ENCODE measurements around the gene CLSTN1. TPM values are rescaled to one million over a fixed set of nuclear protein-coding genes. Genes with fewer than 3 reads are reported as not detected.
"Not testable (repeated sequence)": the region's sequence is repeated elsewhere in the genome, so short reads cannot be mapped to it uniquely, and the experiment has no call there.

The CLSTN1 gene
- total RNA-seq, 1 donor from 2014 or later: 72.0 TPM

DNA sequence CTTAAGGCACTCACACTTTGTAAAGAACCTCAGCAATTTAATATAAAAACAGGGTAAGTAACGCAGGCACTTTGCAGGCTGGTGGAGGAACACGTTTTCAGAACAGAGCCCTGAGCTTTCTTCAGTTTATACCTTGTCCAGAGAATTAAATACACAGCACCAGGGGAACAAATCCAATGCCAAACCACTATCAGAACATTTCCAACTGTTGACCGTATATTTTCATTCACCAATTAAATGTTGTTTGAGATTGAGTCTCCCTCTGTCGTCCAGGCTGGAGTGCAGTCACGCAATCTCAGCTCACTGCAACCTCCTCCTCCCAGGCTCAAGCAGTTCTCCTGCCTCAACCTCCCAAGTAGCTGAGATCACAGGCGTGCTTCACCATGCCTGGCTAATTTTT, 29.7 kb downstream of the CLSTN1 start:
- no peak for DNase-seq

- DNase-seq: no peak
Observed at GRCh38 chr1:9793291-9793690, 30.5 kb downstream of the CLSTN1 start.

GRCh38 chr1:9792156-9793042, 31.4 kb downstream of the CLSTN1 start:
- DNase-seq: peak; percentile 18

- DNase-seq: not testable (repeated sequence)
Observed at GRCh38 chr1:9789700-9790099, 34.1 kb downstream of the CLSTN1 start.

GRCh38 chr1:9787702-9788101, 36.1 kb downstream of the CLSTN1 start:
- DNase-seq: no peak

DNA sequence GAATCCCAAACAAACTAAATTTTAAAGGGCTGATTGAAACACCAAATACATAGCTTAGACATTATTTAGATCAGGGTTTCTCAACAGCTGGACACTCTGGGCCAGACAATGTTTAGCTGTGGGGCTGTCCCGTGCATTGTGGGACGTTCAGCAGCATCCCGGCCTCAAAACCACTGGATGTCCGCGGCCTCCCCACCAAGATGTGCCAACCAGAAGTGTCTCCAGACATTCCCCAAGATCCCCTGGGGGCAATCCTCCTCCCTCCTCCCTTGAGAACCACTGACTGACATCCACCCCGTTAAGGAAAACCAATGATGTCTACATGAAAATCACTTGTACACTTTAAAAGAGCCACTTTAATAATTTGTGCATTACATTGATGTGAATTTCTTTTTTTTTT, 38.4 kb downstream of the CLSTN1 start:
- no peak for DNase-seq

GRCh38 chr1:9784508-9785133, 39.1 kb downstream of the CLSTN1 start:
- peak; percentile 86 for DNase-seq

- DNase-seq: no peak
Observed at GRCh38 chr1:9782897-9783296, 40.9 kb downstream of the CLSTN1 start.

DNA sequence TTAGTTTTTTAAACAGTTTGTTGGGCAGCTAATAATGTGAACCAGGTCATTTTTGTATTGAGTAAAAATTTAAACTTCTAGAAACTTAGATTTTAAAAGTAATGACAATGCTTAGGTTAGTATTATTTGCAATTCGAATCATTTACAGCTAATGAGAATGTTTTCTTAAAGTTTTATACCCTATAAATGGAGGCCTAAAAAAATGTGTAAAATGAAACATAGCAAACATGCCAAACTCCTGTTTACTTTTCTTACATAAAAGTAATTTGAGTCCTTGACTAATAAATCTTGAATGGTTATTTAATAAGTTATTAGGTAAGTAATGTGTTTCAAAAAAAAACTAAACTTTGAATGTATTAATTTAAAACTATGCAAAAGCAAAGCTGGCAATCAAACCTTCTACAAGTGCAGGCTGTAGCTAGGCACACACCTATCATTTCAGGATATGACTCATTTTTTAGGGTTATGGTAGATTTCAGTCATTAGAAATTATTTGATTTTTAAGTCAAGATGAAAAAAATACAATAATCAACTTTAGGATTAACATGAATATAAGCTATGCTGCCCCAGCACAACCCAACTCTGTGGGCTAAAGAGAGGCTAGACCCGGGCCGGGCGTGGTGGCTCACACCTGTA, 41.5 kb downstream of the CLSTN1 start:
- peak; percentile 21 for DNase-seq

DNA sequence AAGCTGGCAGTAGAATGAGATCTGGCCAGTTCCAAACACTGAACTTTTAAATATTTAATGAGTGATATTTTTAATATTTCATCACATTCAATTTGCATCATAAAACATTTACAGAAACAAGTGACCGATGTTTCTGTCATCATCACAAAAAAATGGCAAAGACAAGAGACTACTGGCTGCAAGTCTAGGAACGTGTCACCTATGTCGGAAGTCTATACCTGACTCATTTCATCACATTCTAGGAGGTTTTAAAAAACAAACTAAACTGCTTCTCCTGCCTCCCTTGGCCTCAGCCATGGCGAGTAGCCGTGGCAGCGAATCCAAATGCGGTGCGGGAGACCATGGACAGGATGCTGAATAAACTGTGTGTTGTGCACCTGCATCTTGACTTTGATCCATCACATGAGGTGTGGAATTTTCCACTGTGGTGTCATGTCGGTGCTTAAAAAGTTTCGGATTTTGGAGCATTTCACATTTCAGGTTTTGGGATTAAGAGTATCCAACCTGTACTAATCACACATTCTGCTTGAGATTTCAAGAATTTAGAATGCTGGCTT, 43.1 kb downstream of the CLSTN1 start:
- DNase-seq: no peak

GRCh38 chr1:9778905-9779304, 44.9 kb downstream of the CLSTN1 start:
- no peak for DNase-seq

DNA sequence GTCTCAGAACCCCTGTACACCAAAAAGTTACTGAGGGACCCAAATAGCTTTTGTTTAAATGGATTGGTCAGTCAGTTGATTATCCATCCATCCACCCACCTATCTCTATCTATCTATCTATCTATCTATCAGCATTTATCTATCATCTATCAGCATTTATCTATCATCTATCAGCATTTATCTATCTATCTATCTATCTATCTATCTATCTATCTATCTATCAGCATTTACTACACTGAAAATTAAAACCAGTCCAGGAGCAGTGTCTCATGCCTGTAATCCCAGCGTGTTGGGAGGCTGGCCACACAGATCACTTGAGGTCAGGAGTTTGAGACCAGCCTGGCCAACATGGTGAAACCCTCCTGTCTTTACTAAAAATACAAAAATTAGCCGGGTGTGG, 47.1 kb downstream of the CLSTN1 start:
- no peak for DNase-seq

GRCh38 chr1:9774712-9775679, 48.8 kb downstream of the CLSTN1 start:
- peak; percentile 24 for DNase-seq

- no peak for DNase-seq
Observed at GRCh38 chr1:9770298-9770697, 53.5 kb downstream of the CLSTN1 start.

DNA sequence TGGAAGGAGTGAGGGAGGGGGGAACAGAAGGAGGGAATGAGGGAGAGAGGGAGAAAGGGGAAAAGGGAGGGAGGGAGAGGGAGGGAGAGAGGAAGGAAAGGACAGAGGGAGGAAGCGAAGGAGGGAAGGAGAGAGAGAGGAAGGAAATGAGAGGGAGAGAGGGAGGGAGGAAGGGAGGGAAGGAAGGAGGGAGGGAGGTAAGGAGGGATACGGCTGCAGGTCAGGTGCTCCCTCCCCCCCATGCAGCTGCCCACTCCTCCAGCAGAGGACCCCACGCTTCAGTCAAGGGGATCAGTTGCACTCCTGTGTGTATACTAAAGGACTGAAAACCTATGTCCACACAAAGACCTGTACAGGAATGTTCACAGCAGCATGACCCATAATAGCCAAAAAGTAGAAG, 54.8 kb downstream of the CLSTN1 start:
- DNase-seq: no peak

GRCh38 chr1:9767964-9768668, 55.6 kb downstream of the CLSTN1 start:
- no peak for DNase-seq

DNA sequence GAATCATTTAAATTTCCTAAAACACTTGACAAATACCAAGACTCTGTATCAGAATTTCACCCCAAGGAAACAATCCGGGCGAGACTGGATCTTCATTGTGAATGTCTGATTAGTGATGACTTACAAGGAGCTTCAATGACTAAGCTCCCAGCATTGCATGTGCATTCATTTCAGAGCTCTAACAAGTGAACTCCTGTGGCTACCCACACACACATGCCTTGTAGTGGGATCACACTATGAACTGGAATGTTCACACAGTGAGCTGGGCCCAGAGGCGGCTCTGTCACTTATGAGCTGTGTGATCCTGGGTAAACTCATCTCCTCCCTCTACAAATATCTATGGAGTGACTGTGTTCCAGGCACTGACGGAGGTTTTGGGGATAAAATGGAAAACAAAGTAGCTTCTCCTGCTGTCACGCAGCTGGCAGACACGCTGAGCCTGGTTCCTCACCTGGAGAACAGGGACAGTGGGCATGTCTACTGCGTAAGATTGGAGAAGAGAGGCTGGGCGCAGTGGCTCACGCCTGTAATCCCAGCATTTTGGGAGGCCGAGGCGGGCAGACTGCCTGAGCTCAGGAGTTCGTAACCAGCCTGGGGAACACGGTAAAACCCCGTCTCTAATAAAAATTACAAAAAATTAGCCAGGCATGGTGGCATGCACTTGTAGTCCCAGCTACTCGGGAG, 56.9 kb downstream of the CLSTN1 start:
- DNase-seq: peak; percentile 31

DNA sequence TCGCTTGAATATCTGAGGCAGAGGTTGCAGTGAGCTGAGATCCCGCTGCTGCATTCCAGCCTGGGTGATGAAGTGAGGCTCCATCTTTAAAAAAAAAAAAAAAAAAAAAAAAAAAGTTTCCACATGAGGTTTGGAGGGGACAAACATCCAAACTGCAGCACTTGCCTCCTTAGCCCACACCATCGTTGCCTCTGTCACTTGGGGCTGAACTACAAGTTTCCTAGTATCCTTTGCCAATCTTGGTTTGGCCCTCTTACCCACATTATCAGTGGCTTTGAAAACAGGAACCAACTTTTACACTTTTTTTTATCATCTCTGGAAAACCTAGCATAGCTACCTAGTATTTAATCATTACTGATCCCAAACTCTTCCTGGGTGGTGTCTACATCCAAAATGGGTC, 59.2 kb downstream of the CLSTN1 start:
- DNase-seq: no peak

DNA sequence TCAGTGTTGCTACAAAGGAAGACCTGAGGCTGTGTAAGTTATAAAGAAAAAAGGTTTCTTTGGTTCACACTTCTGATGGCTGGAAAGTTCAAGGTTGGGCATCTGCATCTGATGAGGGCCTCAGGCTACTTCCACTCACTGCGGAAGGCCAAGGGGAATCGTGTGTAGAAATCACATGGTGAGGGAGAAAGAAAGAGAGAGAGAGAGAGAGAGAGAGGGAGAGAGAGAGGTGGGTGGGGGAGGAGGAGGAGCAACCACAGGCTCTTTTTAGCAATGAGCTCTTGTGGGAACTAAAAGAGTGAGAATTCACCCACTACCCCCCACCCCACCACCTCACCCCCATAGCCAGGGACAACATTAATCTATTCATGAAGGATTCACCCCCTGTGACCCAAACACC, 59.9 kb downstream of the CLSTN1 start:
- DNase-seq: no peak

- DNase-seq: not testable (repeated sequence)
Observed at GRCh38 chr1:9762446-9762845, 61.3 kb downstream of the CLSTN1 start.

DNA sequence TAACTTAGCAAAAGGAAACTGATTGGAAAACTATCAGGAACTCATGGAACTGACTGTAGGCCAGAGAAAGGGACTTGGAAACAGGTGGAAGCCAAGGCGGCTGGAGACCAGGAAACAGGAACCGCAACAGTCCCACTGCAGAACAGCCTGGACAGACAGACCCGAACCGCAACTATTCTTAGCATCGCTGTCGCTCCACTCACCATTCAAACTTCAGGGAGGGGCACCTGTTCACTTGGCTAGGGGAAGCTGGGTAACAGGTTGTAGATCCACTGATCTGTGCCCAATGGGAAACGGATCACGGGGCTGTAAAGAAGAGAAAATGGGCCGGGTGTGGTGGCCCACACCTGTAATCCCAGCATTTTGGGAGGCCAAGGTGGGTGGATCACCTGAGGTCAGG, 61.9 kb downstream of the CLSTN1 start:
- no peak for DNase-seq

All from dermis blood vessel endothelial cell (primary cell).